Placental epithelial cell (primary cell): ENCODE results near the gene KLC3. TPM values are rescaled to one million over a fixed set of nuclear protein-coding genes. Genes with fewer than 3 reads are reported as not detected.

Source experiments
- total RNA-seq: library from RNA; depleted of rRNA; stranded (reverse); fragments of >200 nt; gene quantifications from 2 replicates; pipeline ENCODE4 v1.2.3, GENCODE V29; 2012

Gene KLC3
- 33.4 and 39.1 TPM in 2 replicates for total RNA-seq

GRCh38 chr19:45340232-45340898 is at the start of gene KLC3:
Gene KLC3 (plus strand): TSS chr19:45340750. CDS start chr19:45345542, 4,792 bp downstream.

GRCh38 chr19:45322744-45323281 is 17.7 kb upstream of the KLC3 start, which contains the start of gene CKM:
Gene CKM (minus strand): TSS chr19:45322875. CDS start chr19:45319713, 3,162 bp downstream.

GRCh38 chr19:45370410-45371204 is 30.1 kb downstream of the KLC3 start, which contains the start of gene ERCC2:
Gene ERCC2 (minus strand): TSS chr19:45370573. CDS start chr19:45370540, 33 bp downstream.

Other genes with a start within 250 kb of the KLC3 start
- 34.2 and 42.2 TPM in 2 replicates for gene PPP1R37, start 247.6 kb upstream of the KLC3 start, total RNA-seq
- gene NKPD1, start 179.8 kb upstream of the KLC3 start, total RNA-seq, result 2.9 and 5.9 TPM in 2 replicates
- gene TRAPPC6A, start 162.5 kb upstream of the KLC3 start, total RNA-seq, result 9.9 and 27.5 TPM in 2 replicates
- gene BLOC1S3, start 162.0 kb upstream of the KLC3 start, total RNA-seq, result 5.9 and 6.8 TPM in 2 replicates
- 0.11 TPM in 1 of 2 replicates, not detected in the other for gene EXOC3L2, start 95.3 kb upstream of the KLC3 start, total RNA-seq
- gene MARK4, start 89.5 kb upstream of the KLC3 start, total RNA-seq, result 8.9 and 18.1 TPM in 2 replicates
- gene CKM, start 17.9 kb upstream of the KLC3 start, total RNA-seq, result not detected in 2 replicates
- gene ERCC2, start 29.8 kb downstream of the KLC3 start, total RNA-seq, result 14.5 and 17.9 TPM in 2 replicates
- 44.8 and 61.1 TPM in 2 replicates for gene PPP1R13L, start 64.3 kb downstream of the KLC3 start, total RNA-seq
- gene POLR1G, start 65.9 kb downstream of the KLC3 start, total RNA-seq, result 2.4 and 2.8 TPM in 2 replicates
- 69.3 and 73.0 TPM in 2 replicates for gene ERCC1, start 83.2 kb downstream of the KLC3 start, total RNA-seq
- 32.8 and 86.4 TPM in 2 replicates for gene FOSB, start 127.2 kb downstream of the KLC3 start, total RNA-seq
- 10.6 and 17.7 TPM in 2 replicates for gene RTN2, start 156.3 kb downstream of the KLC3 start, total RNA-seq
- gene PPM1N, start 157.7 kb downstream of the KLC3 start, total RNA-seq, result 1.1 and 2.0 TPM in 2 replicates
- gene VASP, start 166.7 kb downstream of the KLC3 start, total RNA-seq, result 78.9 and 123 TPM in 2 replicates
- gene OPA3, start 244.1 kb downstream of the KLC3 start, total RNA-seq, result 11.8 and 23.4 TPM in 2 replicates